Stimulated activated naive CD8-positive, alpha-beta T cell treated with anti-CD3 and anti-CD28 coated beads, Interleukin-15, Interleukin-2, amounts not matched to agents 100 ng/mL and 50 ng/mL, for 24 hours (primary cell): ENCODE results near the gene FGD4.
"Not testable (repeated sequence)": the region's sequence is repeated elsewhere in the genome, so short reads cannot be mapped to it uniquely, and the experiment has no call there.

ENCODE experiments used
- H3K27ac Mint-ChIP-seq: one replicate; pipeline ENCODE4 v1.8.0; 2021; ENCODE audit warnings: mild to moderate bottlenecking, mixed read lengths
- H3K27me3 Mint-ChIP-seq: one replicate; pipeline ENCODE4 v1.8.0; 2021; ENCODE audit warnings: mixed read lengths
- H3K36me3 Mint-ChIP-seq: one replicate; pipeline ENCODE4 v1.8.0; 2021; ENCODE audit warnings: low read depth, mixed read lengths
- H3K4me1 Mint-ChIP-seq: one replicate; pipeline ENCODE4 v1.8.0; 2021; ENCODE audit warnings: low read depth, mixed read lengths
- H3K4me3 Mint-ChIP-seq: one replicate; pipeline ENCODE4 v1.8.0; 2021; ENCODE audit warnings: mild to moderate bottlenecking, mixed read lengths
- H3K9me3 Mint-ChIP-seq: one replicate; pipeline ENCODE4 v1.8.0; 2021; ENCODE audit warnings: mixed read lengths

The FGD4 gene

DNA sequence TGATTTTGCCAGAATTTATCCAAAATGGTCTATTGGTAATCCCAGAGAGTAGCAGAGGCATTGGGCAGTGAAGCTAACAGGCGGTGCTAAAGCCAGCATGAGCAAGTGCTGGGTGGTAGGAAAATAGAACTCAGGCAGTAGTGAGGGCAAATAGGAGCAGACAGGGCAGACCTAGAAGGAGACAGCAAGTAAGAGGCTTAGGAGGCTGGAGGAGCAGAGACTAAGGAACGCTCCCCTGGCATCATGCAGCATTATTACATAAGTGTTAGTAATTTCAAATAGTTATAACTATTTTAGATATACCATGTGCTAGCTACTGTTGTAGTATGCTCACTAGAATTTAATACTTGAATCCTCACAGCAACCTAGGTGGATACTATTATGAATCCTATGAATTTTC lies 151.7 kb downstream of the FGD4 start:
- Mint-ChIP-seq H3K27me3 (no peaks in the 10 kb centered on the region), H3K36me3 (no peaks in the 10 kb centered on the region), H3K4me3 (no peak overlapping the region), H3K27ac (no peak overlapping the region), H3K9me3 (no peaks in the 10 kb centered on the region), H3K4me1 (no peaks in the 10 kb centered on the region)

DNA sequence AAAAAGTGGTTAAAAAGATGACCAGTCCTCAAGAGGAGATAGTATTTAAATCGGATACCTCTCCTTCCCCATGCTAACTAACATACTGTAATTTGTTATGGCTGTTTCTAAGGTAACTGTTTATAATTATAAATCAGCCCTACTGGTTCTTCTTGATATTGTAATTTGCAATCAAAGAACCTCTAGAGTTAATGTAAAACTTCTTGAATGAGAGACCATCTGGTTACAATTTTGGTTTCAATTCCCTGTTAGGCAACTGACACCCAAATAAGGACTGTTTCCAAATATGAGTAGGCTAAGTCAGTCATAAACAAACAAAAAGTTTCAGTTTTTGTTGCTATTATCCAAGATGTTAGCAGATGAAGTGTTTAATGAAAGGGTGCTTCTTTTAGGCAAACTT lies 159.5 kb downstream of the FGD4 start:
- Mint-ChIP-seq H3K27ac (no peak overlapping the region), H3K4me3 (no peak overlapping the region), H3K27me3 (no peaks in the 10 kb centered on the region), H3K36me3 (no peaks in the 10 kb centered on the region), H3K9me3 (no peaks in the 10 kb centered on the region), H3K4me1 (peaks cover 7% of the 10 kb centered on the region)

DNA sequence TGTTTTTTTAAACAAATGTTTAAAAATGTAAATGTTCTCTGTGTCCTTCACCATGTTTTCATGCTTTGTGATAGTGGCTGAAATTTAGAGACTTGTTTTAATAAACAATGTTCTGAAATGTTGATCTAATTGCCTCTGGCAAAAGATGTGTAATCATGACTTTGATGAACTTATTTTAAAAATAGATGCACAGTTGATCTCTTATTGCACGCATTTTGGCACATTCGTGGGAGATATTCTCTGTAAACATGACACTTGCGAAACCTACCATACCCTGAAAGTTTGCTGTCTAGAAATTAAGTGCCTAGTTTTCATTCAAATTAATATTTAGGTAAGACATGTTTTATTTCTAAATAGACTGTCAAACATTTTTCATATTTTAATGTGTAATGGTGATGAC lies 160.1 kb downstream of the FGD4 start:
- Mint-ChIP-seq H3K9me3 (no peaks in the 10 kb centered on the region), H3K27ac (no peak overlapping the region), H3K27me3 (no peaks in the 10 kb centered on the region), H3K36me3 (no peaks in the 10 kb centered on the region), H3K4me1 (peaks cover 7% of the 10 kb centered on the region), H3K4me3 (no peak overlapping the region)

DNA sequence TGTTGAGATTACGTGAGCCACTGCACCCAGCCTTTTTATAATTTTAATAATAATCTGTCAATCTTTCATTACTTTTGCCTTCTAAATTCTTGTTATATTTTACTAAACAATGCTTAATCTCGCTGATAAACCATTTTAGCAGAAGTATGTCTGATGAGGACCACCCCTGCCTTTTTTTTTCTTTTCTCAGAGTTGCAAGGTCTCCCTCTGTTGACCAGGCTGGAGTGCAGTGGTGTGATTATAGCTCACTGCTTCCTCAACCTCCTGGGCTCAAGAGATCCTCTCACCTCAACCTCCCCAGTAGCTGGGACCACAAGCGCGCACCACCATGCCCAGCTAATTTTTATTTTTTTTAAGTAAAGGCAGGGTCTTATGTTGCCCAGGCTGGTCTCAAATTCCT lies 161.2 kb downstream of the FGD4 start:
- H3K27ac Mint-ChIP-seq, result no peak overlapping the region
- peaks cover 7% of the 10 kb centered on the region for H3K4me1 Mint-ChIP-seq
- no peak overlapping the region for H3K4me3 Mint-ChIP-seq
- H3K36me3 Mint-ChIP-seq, result no peaks in the 10 kb centered on the region
- no peaks in the 10 kb centered on the region for H3K9me3 Mint-ChIP-seq
- no peaks in the 10 kb centered on the region for H3K27me3 Mint-ChIP-seq

DNA sequence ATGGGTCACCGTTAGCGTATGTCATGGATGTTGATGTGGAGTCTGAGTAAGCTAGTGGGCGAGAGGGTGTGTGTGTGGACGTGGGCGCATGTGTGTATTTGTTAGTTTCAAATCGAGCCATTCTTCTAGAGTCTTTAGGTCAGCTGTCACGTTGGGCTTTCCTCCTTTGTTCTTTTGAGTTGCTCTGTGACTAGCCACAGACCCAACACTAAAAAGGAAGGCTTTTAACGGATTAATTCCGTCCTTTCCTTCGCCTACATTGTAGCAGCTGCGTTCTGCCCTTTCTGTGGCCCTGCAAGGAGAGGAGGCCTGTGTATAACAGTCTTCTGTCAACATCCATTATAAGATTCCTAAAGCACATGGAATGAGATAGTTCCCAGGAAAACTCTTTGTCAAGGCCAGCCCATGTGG lies 162.6 kb downstream of the FGD4 start:
- Mint-ChIP-seq H3K4me1 (peaks cover 7% of the 10 kb centered on the region), H3K27me3 (no peaks in the 10 kb centered on the region), H3K27ac (no peak overlapping the region), H3K36me3 (no peaks in the 10 kb centered on the region), H3K4me3 (no peak overlapping the region), H3K9me3 (no peaks in the 10 kb centered on the region)

DNA sequence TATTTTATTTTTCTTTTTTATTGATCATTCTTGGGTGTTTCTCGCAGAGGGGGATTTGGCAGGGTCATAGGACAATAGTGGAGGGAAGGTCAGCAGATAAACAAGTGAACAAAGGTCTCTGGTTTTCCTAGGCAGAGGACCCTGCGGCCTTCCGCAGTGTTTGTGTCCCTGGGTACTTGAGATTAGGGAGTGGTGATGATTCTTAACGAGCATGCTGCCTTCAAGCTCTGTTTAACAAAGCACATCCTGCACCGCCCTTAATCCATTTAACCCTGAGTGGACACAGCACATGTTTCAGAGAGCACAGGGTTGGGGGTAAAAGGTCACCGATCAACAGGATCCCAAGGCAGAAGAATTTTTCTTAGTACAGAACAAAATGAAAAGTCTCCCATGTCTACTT lies 163.1 kb downstream of the FGD4 start:
- H3K27ac Mint-ChIP-seq, H3K27me3 Mint-ChIP-seq, H3K4me3 Mint-ChIP-seq, H3K4me1 Mint-ChIP-seq, H3K36me3 Mint-ChIP-seq, H3K9me3 Mint-ChIP-seq: not testable (repeated sequence)

DNA sequence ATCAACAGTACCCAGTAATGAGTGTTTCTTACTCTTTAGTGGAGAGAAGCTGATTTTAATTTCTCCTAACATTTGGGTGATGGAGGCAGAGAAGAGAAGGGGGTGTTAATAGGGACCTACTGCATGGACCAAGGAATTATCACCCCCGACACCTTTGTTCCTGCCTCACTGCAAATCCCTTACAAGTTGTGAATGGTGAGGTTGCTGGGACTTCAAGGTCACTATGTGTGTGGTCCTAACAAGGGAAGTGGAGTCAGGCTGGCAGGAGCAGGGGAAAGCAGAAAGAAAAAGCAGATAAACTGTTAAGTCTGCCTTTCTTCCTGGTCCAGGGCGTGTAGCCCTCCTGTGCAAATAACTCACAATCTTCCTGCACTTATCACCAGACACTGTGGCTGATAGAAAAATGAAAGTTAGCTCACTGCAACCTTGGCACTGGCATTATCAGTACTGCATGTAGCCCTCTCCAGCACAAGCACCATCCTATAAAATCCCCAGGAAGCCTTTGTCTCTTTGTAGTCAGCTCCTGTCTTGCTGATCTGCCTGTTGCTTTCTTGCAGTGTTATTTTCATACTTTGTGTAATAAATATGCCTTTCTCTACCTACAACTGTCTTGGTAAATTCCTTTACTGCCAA lies 167.4 kb downstream of the FGD4 start:
- H3K27ac Mint-ChIP-seq, result no peak overlapping the region
- H3K4me1 Mint-ChIP-seq, result no peaks in the 10 kb centered on the region
- H3K9me3 Mint-ChIP-seq, result no peaks in the 10 kb centered on the region
- no peaks in the 10 kb centered on the region for H3K36me3 Mint-ChIP-seq
- H3K27me3 Mint-ChIP-seq, result no peaks in the 10 kb centered on the region
- no peak overlapping the region for H3K4me3 Mint-ChIP-seq

DNA sequence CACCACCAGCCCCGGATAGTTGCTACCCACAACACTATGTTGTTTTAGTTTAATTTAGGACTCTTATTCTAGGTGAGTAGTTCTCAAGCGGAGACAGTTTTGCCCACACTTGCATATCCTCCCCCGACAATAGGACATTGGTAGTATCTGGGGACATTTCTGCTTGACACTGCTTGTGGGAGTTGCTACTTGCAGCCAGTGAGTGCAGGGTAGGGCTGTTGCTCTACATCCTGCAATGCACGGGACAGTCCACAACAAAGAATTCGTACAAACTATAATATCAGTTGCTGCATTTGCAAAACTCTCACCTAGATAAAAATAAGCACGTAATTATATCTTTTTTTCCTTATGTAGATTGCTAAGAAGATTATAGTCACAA lies 167.9 kb downstream of the FGD4 start:
- Mint-ChIP-seq H3K27me3 (no peaks in the 10 kb centered on the region), H3K9me3 (no peaks in the 10 kb centered on the region), H3K36me3 (no peaks in the 10 kb centered on the region), H3K4me1 (no peaks in the 10 kb centered on the region), H3K4me3 (no peak overlapping the region), H3K27ac (no peak overlapping the region)

DNA sequence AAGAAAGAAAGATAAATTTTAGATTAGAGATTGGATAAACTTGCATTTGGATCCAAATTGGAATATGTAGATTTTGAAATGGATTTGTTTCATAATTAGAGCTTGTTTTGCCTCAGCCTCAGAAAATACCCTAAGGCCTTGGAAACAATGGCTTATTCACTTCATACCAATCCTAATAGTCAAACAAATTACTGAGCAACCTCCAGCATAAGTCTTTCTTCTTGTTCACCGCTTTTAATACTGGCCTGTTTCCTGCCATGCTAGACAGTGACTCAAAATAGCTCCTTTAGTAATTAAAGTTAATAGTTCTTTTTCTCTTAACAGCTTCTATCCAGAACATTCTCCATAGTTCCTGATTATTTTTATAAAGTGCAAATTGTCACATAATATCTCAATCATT lies 168.9 kb downstream of the FGD4 start:
- H3K9me3 Mint-ChIP-seq, result no peaks in the 10 kb centered on the region
- no peaks in the 10 kb centered on the region for H3K4me1 Mint-ChIP-seq
- no peak overlapping the region for H3K4me3 Mint-ChIP-seq
- no peaks in the 10 kb centered on the region for H3K36me3 Mint-ChIP-seq
- no peak overlapping the region for H3K27ac Mint-ChIP-seq
- no peaks in the 10 kb centered on the region for H3K27me3 Mint-ChIP-seq

DNA sequence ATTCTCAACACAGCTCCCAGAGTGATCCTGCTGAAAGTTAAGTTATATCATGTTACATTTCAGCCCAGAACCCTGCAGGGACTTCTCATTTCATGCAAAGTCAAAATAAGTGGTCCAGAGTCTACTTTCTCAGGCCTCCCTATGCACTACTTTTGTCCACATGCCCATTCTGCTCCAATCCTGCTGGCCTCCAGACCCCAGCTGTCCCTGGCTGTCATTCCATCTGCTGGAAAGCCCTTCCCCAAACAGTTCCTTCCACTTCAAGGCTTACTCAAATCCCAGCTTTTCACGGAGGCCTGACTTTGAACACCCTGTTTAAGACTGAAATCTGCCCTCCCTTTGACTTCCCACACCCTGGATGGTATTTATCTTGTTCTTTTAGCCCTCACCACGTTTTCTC lies 169.9 kb downstream of the FGD4 start:
- no peaks in the 10 kb centered on the region for H3K9me3 Mint-ChIP-seq
- no peaks in the 10 kb centered on the region for H3K27me3 Mint-ChIP-seq
- H3K27ac Mint-ChIP-seq, result no peak overlapping the region
- no peaks in the 10 kb centered on the region for H3K36me3 Mint-ChIP-seq
- H3K4me3 Mint-ChIP-seq, result no peak overlapping the region
- H3K4me1 Mint-ChIP-seq, result no peaks in the 10 kb centered on the region

DNA sequence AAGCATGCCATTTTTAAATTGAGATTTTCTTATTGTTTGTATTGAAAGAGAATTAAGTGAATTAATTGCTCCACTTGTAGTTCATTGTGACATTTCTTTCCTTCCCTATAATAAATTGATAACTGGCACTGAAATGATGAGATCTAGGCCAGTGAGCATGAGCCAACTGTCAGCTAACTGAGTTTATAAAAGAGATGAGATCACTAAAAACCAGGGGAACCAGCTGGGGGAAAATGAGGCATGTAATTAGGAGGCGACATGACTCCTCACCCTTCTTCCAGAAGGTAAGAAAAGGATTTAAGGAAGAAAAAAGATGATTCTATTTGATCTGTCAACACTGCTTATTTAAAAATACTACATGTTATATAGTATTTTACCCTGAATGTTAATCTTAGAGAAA lies 175.2 kb downstream of the FGD4 start:
- H3K4me3 Mint-ChIP-seq, result no peak overlapping the region
- no peaks in the 10 kb centered on the region for H3K4me1 Mint-ChIP-seq
- no peak overlapping the region for H3K27ac Mint-ChIP-seq
- H3K27me3 Mint-ChIP-seq, result no peaks in the 10 kb centered on the region
- no peaks in the 10 kb centered on the region for H3K36me3 Mint-ChIP-seq
- no peaks in the 10 kb centered on the region for H3K9me3 Mint-ChIP-seq

DNA sequence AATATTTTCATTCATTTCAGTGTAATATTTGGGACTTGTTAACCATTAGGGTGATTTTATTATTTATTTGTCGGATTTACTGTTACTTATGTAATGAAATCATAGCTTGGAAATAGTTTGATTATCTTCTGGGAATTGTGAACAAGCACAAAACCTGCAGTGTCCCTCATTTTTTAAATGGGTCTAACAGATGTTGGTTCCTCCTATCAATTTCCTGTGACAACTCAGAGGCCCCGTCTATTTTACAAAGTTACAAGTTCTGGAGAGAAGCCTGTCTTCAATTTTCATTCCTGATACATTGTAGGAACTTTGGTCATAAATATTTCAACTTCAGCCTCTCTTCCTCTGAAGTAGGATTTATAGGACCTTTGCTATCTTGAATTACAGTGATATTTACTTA lies 178.0 kb downstream of the FGD4 start:
- no peaks in the 10 kb centered on the region for H3K9me3 Mint-ChIP-seq
- peaks cover 6% of the 10 kb centered on the region for H3K4me1 Mint-ChIP-seq
- H3K36me3 Mint-ChIP-seq, result no peaks in the 10 kb centered on the region
- H3K4me3 Mint-ChIP-seq, result no peak overlapping the region
- no peaks in the 10 kb centered on the region for H3K27me3 Mint-ChIP-seq
- no peak overlapping the region for H3K27ac Mint-ChIP-seq

DNA sequence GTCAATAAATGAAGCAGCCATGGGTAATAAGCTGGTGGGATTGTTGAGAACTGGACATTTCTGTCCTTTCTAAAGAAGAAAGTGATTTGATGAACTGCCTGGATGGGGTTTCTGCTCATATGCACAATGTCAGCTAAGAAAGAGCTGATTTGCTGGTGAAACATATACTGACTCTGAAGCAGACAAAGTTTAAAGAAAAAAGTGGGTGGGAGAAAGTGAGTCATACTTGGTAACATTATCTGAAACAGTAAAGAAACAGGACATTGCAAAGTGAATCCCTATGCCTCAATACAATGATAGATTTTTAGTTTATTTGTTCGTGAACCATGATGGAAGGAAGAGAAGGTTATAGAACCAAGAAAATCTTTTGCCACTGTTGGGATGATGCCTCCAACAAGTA lies 184.2 kb downstream of the FGD4 start:
- H3K4me3 Mint-ChIP-seq, result no peak overlapping the region
- no peaks in the 10 kb centered on the region for H3K36me3 Mint-ChIP-seq
- H3K27me3 Mint-ChIP-seq, result no peaks in the 10 kb centered on the region
- H3K4me1 Mint-ChIP-seq, result peaks cover 48% of the 10 kb centered on the region
- H3K9me3 Mint-ChIP-seq, result no peaks in the 10 kb centered on the region
- no peak overlapping the region for H3K27ac Mint-ChIP-seq

DNA sequence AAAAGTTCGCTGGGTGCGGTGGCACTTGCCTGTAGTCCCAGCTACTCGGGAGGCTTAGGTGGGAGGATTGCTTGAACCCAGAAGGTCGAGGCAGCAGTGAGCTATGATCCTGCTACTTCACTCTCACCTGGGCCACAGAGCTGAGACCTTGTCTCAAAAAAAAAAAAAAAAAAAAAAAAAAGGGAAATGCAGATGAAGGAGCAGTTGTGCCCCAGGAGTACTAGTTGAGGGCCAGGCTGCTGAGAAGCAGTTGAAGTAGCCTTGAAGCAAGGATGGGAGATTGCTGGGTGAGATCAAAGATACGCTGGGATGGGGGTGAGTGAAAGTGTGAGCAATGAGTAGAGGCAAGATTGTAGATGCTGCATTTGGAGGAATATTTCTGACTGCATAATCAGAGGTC lies 186.3 kb downstream of the FGD4 start:
- peaks cover 64% of the 10 kb centered on the region for H3K4me1 Mint-ChIP-seq
- H3K4me3 Mint-ChIP-seq, result no peak overlapping the region
- no peaks in the 10 kb centered on the region for H3K27me3 Mint-ChIP-seq
- no peaks in the 10 kb centered on the region for H3K9me3 Mint-ChIP-seq
- no peak overlapping the region for H3K27ac Mint-ChIP-seq
- no peaks in the 10 kb centered on the region for H3K36me3 Mint-ChIP-seq

DNA sequence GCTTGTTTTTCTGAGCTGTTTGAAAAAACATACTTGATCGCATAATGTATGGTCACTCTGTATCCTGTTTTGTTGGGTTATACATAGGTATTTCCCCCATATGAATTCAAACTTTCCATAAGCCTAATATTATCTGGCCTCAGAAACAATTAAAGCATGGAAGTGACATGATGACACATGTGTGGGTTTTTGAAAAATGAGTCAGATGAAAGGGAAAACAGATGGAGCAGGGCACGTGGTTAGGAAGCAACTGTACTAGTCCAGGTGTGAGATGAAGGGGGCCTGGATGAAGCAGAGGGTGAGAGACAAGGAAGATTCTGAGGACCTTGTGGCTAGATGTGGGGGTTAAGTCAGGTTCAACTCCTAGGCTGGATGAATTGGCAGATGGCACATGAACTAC lies 187.0 kb downstream of the FGD4 start:
- H3K36me3 Mint-ChIP-seq, result no peaks in the 10 kb centered on the region
- H3K9me3 Mint-ChIP-seq, result no peaks in the 10 kb centered on the region
- H3K4me3 Mint-ChIP-seq, result no peak overlapping the region
- peaks cover 64% of the 10 kb centered on the region for H3K4me1 Mint-ChIP-seq
- H3K27ac Mint-ChIP-seq, result peak overlapping the region; percentile 22
- H3K27me3 Mint-ChIP-seq, result no peaks in the 10 kb centered on the region

DNA sequence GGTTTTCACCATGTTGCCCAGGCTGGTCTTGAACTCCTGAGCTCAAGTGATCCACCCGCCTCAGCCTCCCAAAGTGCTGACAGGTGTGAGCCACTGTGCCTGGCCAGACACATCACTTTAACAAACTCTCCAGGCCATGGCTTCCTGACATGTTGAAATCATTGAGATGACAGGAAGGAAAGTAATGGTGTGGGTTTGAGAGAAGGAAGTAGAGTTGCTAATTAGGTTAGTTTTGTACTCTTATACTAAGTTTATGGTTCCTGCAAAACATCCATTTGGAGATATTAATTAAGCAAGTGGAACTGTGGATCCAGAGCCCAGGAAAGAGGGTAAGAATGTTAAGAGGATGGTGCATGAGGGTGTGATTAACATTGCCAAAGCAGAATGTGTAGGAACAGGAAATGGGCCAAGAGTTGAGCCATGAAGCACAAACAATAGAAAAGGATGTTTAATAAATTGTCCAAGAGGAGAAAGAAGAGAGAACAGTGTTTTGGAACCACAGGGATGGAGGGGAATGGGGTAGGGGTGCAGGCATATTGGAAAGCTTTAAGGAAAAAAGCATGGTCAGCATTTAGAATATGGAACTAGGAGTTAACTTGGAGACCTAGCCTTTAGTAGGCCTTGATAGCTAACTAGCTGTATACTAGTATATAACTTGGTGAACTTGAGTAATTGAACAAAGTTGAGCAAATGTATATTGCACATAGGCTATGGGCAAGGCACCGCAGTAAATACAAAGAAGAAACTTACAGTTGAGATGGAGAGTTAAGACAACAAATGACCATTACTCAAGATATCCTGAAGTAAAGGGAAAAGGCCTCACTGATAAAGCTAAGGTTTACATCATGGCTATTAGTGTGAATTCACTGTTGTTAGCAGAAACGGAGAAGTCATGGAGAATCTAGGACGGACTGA lies 188.5 kb downstream of the FGD4 start:
- Mint-ChIP-seq H3K4me1 (peaks cover 55% of the 10 kb centered on the region), H3K4me3 (no peak overlapping the region), H3K27ac (no peak overlapping the region), H3K9me3 (no peaks in the 10 kb centered on the region), H3K27me3 (no peaks in the 10 kb centered on the region), H3K36me3 (no peaks in the 10 kb centered on the region)
